HG02678 (cell line): ENCODE measurements around the gene CDC42BPA.

Source experiments
- ATAC-seq: cut with Tn5 transposase; IDR thresholded peaks from one replicate; pipeline ENCODE4 v1.9.1; 2021; ENCODE audit warnings: mild to moderate bottlenecking, moderate library complexity; ENCODE audit not compliant: unreplicated experiment

The CDC42BPA gene

DNA sequence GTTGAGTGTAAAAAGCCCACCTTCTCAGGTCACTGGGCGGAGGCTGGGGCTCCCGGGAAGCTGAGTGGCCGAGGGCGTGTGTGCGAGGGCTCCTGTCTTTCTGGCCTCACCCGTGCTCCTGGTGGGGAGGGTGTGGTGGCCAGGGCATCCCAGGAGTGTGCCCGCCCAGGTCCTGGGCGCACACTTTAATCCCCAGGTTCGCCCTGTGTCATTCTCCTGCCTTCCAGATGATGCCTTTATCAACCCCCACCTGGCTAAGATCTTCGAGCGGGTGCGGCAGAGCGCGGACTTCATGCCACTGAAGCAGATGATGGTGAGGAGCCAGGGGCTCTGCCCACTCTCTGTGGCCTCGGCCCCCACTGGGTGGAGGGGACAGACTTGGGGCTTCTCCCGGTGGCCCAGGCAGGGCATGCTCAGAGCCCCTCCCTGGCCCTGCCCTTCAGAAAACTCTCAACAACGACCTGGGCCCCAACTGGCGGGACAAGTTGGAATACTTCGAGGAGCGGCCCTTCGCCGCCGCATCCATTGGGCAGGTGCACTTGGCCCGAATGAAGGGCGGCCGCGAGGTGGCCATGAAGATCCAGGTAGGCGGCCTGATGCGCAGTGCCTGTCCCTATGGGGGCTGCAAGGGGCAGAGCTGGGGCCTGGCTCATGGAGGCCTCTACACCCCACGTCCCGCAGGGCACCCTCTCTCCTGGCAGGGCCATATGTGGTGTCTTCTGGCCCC, 335.7 kb downstream of the CDC42BPA start:
- no peak for ATAC-seq

DNA sequence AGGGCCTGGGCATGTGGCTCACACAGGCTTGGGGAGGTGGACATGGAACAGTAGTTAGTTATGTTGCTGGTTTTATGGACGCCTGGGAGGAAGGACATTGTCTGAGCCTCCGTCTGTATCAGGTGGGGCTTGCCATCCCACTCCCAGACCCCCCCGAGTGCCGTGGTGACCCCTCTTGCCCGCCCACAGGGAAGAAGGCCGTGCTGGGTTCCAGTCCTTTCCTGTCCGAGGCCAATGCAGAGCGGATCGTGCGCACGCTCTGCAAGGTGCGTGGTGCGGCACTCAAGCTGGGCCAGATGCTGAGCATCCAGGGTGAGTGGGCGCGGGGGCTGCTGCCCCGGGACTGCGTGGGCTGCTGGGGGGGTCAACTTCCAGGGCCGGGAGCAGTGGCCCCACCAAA, 336.5 kb downstream of the CDC42BPA start:
- ATAC-seq = no peak

DNA sequence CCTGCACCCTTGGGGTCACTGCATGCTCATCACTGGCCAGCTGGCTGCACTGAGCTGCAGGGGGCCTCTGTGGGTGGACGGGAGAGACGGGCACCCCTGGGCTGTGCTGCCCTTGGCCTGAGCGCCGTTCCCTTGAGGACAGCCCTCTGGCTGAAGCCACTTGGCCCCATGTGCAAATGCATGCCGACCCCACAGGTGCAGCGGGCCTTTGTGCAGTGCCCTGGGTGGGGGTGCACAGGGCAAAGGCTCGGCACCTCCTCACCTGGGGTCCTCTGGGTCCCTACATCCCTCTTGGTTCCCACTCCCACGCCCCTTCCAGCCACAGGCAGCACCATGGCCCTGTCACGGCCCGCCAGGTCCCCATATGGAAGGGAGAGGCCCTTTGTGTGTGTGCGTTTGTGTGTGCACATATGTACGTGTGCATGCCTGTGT, 336.9 kb downstream of the CDC42BPA start:
- no peak for ATAC-seq

DNA sequence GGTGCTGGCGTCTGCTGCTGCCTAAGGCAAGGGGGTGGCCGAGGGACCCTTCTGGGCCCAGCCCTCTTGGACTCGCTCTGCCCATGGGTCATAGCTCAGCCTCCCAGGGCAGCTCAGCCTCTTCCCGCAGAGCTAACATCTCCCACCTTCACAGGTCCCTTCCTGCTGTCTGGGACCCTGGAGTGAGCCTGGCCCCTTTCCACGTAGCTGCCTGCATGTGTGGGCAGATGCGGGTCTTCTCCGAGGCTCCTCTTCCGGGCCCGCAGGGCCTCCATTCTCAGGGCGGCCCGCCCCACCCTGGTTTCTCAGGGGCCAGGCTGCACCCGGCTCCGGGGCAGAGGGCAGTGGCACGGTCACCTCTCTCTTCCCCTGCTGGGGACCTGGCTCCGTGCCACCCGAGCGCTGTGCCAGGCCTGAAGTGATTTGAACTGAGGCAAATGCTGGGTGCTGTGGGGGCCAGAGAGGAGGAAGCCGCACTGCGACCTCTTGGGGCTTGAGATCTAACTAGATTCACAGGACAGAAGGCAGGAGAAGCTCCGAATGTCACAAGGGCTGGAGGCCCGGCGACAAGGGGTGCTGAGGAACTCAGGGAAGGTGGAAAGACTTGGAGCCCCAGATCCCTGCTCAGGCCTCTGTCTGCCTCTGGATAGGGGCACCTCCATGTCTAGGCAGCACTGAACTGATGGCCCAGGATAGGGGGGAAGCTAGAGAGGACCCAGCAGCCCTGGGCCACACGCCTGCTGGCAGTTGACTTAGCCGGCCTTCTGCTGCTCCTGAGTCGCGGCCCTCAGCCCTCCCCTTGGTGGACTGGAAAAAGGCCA, 337.5 kb downstream of the CDC42BPA start:
- no peak for ATAC-seq

DNA sequence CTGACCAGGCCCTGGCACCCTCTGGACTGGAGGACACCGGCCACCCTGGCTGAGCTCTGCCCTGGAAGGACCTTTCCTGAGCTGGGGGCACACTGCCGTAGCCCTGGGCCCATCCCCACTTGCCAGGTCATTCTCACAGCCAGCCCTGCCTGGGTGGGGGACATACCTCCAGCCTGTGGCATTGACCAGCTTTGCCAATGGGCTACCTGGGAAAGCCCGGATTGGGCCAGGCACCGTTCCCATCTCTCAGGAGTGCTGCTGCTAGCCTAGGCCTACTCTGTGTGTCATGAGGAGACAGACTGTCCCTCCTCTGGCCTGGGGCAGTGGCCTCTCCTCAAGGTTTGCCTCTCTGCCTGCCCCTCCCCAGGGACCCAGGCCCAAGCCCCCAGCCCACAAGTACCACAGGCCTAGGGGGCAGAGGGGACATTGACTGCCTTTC, 338.2 kb downstream of the CDC42BPA start:
- no peak for ATAC-seq

DNA sequence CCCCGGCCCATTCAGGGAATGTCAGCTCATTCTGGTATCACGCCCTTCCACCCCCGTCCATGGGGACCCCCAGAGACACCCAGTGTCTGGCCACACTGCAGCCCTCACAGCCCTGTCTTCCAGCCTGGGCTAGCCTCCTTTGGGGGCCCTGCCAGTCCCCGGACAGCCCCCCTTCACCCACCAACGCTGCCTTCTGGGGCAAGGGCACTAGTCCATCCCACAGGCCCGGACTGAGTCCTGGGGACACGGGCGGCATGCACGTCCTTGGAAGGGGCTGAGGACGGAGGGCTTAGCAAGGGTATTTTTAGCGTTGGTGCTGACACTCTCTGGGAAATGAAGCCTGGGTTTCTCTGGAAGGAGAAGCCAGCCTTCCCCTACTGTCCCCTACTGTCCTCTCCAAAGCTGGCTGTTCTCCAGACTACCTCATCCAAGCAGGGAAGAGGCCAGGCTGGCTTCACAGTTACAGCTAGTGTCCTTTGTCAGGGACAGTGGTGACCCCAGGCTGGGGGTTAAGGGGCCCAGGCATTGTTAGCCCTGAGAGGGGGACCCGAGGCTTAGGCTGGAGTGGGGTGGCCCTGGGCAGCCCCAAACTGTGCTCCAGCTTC, 338.7 kb downstream of the CDC42BPA start:
- no peak for ATAC-seq

DNA sequence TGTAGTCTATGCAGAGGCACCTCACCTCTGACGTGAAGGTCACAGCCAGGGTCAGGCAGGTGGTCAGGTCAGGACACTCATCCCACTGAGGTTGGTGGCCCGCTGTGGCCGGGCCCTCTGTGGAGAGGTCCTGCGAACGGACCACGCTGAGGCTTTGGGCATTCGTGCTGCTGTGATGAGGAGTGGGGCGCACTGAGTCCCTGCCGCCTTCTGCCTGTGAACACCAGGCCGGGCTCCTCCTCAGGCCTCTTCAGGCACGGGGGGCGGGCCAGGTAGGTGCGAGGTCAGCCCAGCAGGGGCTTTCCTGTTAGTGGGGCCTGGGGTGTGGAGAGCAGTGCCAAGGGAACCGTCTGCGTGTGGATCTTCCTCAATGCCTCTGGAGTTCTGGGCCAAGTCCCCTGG, 339.2 kb downstream of the CDC42BPA start:
- ATAC-seq = no peak

DNA sequence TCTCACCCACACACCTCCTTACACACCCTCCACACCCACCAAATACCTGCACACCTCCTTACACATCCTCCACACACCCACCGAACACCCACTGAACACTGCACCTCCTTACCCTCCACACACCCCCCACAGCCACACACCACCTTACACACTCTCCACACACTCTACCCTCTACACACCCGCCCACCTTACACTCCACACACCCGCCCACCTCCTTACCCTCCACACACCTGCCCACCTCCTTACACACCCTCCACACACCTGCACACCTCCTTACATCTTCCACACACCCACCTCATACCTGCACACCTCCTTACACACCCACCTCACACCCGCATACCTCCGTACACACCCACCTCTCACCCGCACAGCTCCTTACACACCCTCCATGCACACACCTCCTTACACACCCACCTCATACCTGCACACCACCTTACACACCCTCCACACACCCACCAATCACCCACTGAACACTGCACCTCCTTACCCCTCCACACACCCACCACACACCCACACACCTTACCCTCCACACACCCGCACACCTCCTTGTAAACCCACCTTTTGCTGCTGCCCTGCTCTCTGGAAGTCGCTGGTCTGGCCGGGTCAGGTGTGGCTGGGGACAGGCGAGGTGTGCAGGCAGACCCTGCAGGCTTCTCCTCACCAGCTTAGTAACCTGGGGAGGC, 339.7 kb downstream of the CDC42BPA start:
- no peak for ATAC-seq

DNA sequence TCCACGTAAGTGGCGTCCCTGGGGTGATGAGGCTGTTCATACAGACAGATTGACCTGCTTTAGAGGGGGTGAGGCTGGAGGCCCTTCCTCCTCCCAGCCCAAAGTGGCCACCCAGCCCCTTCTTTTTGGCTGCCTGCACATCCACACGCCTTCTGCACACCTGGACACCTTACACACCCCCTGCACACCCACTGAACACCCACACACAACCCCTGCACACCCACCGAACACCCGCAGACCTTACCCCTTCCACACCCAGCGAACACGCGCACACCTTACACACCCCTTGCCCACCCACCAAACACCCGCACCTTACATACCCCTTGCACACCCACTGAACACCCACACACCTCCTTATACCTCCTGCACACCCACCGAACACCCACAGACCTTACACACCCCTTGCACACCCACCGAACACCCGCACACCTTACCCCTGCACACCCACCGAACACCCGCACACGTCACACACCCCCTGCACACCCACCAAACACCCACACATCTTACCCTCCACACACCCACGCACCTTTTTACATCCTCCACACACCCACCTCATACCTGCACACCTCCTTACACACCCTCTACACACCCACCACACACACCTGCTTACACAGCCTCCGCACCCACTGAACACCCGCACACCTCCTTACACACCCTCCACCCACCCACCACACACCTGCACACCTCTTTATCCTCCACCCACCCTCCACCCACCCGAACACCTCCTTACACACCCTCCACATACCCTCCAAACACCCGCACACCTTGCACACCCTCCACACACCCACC, 340.5 kb downstream of the CDC42BPA start:
- ATAC-seq = no peak

DNA sequence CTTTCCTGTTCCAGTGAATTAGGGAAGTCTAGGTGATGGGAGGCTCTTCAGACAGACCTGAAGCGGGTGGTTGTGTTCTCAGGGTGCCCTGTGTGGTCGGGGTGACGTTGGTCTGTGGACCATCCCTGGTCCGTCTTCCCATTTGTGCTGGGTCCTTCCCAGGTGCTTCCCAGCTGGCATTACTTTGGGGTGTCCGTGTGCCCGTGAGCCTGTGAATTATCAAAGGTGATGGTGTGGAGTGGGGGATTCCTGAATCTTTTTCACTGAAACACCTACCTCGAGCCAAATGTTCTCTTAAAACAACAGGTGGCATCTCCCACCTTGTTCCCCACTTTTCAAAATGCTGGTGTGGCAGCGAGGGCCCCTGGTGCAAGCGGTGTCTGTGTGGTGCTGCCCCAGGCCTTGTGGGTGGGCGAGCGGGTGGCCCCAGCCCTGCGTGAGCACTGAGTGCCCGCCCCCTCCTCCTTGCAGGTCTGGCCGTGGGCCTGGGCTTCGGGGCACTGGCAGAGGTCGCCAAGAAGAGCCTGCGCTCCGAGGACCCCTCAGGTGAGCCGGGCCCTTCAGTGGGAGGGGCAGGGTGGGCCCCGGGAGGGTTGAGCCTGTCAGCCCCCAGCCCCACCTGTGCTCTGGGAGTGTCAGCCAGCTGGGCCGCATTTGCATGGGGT, 341.2 kb downstream of the CDC42BPA start:
- ATAC-seq = no peak

DNA sequence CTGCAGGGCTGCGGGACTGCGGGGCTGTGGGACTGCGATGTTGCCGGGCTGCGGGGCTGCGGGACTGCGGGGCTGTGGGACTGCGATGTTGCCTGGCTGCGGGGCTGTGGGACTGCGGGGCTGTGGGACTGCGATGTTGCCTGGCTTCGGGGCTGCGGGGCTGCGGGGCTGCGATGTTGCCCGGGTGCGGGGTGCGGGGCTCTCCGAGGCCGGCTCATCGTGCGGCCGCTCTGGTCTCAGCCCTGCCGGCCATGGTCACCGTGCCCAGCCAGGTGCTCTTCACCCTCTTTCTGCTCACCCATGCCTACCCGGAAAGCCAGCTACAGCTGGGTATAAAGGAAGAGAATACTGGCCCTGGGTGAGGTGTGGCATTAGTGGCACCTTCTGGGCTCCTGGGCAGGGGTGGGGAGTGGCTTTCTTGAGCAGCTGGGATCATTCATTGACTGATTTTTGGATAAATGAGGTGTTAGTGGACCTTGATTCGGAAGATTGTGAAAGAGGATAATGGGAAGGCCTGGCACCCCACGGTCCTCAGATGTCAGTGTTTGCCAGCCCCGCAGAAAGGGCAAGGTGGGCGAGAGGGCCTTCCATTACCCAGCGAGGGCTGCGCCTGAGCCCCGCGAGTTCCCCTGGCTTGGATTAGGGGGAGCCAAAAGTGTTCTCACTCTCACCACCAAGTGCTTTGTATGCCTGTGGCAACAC, 341.9 kb downstream of the CDC42BPA start:
- no peak for ATAC-seq

DNA sequence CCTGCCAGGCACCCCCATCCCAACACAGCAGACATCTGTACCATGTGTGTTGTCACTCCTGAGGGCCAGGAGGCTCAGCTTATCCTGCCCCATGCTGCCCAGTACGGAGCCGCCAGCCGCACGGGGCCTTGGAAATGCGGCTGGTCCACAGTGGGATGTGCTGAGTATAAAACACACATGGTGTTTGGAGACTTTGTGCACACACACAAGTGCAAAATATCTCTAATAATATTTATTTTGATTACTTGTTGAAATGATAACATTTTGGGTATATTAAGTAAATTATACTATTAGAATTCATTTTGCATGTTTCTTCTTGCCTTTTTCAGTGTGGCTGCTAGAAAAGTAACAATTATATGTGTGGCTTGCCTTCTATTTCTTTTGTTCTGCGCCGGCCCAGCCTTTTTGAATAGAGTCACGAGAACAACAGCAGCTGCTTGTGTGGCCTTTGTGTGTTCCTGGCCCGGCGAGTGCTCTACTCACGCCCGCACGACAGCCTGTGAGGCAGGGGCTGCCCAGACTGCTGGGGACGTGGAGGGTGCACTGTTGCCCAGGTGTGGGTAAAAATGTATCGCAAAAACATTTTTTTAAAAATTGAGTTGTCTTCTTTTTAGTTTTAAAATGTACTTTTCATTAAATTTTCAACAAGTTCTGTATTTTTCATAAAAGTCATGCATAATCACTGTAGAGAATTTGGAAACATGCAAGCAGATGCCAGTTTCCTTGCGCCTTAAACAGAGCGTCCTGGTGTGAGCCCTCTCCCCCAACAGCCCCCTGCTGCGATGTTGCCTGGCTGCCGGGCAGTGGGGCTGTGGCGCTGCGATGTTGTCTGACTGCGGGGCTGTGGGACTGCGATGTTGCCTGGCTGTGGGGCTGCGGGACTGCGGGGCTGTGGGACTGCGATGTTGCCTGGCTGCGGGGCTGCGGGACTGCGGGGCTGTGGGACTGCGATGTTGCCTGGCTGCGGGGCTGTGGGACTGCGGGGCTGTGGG, 342.7 kb downstream of the CDC42BPA start:
- no peak for ATAC-seq

DNA sequence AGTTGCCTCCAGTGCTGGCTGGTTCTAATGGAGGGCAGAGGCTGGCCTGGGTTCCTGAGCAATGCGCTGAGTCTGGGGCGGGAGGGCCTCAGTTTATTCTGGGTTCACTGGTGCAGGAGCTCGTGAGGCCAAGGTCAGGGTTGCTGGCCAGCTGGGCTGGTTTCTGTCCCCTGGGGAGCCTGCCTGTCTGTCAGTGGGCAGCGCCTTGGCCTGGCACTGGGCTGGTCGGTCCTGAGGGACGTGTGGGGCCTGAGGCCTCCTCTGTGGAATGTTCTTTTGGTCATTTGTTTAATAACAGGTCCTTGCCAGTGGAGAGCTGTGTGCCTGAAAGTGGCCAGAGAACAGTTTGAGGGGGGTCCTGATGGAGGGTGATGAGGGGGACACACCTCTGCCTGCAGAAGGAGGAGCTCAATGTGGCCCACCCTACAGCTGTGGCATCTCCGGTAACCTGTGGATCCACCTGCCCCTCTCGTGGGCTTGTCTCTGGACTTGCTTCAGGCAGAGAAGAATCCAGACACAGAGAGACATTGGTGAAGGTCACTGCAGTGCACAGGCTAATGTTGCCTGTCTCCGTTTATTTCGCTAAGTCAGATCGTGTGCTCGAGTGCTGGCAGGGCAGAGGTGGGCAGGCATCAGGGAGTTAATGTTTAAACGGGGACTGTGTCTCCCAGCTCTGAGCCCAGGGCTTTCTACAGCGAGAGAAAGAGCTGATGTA, 343.6 kb downstream of the CDC42BPA start:
- ATAC-seq = no peak

DNA sequence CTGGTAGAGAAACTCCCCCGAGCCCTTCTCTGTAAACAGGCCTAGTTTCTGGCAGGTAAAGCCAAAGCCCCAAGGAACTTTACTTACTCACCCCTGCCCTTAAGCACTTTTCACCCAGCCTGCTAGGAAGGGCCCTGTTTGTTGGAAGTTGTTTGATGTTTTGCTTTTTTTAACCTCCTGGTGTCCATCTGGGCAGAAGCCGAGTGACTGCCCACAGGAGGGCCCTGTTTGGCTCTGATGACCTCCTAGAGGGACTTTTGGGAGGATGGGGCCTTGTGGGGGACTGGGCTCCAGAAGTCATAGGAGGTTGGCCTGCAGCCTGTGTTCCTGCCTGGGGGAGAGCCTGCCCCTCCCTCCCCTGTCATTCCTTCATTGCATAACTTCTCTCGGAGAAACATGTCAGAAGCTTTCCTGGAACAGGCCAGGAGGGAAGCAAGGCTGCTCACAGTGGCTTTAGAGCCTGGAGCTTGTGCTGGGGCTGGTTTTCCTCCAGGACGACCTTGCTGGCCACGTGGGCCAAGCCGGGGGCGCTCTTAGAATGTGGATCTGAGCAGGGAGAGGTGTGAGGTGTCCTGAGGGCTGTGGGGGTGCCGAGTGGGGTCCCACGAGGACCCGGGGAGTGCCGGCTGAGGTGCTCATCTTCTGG, 344.3 kb downstream of the CDC42BPA start:
- no peak for ATAC-seq

DNA sequence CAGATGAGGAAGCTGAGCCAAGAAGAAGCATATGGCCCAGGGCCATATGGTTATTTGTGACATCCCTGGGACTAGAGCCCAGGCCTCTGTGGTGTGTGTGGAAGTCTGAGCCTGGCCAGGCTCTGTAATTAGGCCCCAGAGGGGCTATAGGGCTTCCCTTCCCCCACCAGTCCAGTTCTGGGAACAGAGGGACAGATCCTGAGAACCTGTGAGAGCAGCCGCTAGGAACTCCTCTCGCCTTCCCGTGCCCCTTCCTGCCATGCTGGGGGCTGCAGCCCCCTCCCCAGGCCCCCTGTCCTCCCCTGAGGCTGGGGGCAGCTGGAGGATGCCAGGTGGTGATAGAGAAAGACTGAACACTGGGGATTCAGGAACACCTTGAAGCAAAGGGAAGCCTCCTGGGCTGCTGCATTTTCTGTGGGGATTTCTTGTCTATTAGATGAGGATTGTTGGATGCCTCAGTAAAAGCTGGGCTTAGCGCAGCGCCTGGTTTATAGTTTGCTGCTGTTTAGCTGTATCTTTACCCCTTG, 344.9 kb downstream of the CDC42BPA start:
- ATAC-seq = no peak

DNA sequence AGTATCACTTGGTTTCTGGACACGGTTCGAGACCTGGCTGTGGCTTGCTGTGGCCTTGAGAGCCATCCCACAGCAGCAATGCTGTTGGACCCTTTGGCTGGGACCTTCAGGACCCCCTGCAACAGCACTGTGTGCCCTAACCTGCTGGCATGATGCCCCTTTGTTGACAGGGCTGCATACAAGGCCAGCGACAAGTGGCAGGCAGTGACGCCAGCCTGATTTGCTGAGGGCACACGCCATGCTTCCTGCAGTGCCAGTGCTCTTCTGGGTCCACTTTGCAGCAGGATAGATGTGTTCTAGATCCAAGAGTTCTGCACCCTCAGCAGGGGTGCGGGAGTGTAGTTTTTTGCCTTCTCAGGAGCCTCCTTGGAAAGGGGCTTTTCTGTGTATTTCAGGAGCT, 345.4 kb downstream of the CDC42BPA start:
- no peak for ATAC-seq

DNA sequence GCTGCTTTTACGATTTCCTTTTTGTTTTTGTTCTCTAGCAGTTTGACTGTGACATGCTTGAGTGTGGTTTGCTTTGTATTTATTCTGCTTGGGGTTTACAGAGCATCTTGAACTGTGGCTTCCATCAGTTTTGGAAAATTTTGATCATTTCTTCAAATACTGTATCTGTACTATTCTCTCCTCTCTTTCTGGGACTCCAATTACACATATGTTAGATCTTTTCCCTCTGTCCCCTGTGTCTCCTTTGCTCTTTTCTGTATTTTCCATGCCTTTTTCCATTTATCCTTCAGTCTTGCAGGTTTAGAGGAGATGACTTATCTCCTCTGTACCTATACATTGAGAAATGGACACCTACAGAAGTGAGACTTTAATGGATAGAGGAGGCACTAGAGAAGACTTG, 346.5 kb downstream of the CDC42BPA start:
- no peak for ATAC-seq
